Measurements from ENCODE around the gene TTC21B. TPM values are rescaled to one million over a fixed set of nuclear protein-coding genes. Genes with fewer than 3 reads are reported as not detected.

Gene TTC21B
- polyA plus RNA-seq, 3 donors, result 3.1 to 6.7 (median 3.8) TPM

- TF ChIP-seq CTCF (IDR thresholded peaks at IDR 0.05), result no peak
- Mint-ChIP-seq H3K4me1 (peaks cover 11% of the 10 kb centered on the region), H3K9me3 (no peaks in the 10 kb centered on the region), H3K4me3 (no peak overlapping the region), H3K27me3 (ENCODE audit: low read depth in 3 of 3) (no peaks in the 10 kb centered on the region), H3K27ac (peak overlapping the region in 1 of 7 donors; percentile 11), H3K36me3 (peaks cover 16 to 19% of the 10 kb centered on the region in 2 donors)
- H3K36me3 ChIP-seq (replicated peaks in 1 of 2; ENCODE audit: control insufficient read depth in 1 of 2, insufficient read depth in 2 of 2, low read length in 2 of 2), result peaks cover 4 to 29% of the 10 kb centered on the region in 2 donors
- H3K9ac ChIP-seq (ENCODE audit: insufficient read depth, low read length, poor library complexity, severe bottlenecking), result no peak overlapping the region
- H3K27me3 ChIP-seq (ENCODE audit: control insufficient read depth in 2 of 2, insufficient read depth in 2 of 2, low read length in 2 of 2), result no peaks in the 10 kb centered on the region
- H2AFZ ChIP-seq (ENCODE audit: insufficient read depth, low read depth, low read length, poor library complexity, severe bottlenecking), result no peak overlapping the region
- no peak overlapping the region for H3K4me2 ChIP-seq (replicated peaks; ENCODE audit: extremely low read depth, low read length, poor library complexity, severe bottlenecking)
- DNase-seq, result no peak
- no peak overlapping the region for H3K4me3 ChIP-seq (replicated peaks in 1 of 3; ENCODE audit: low read depth in 2 of 3, low read length in 3 of 3)
- no peaks in the 10 kb centered on the region for H4K20me1 ChIP-seq (ENCODE audit: insufficient read depth, low read length)
- 100% methylated on average over 1 of the region's 3 CpGs for WGBS (ENCODE audit: insufficient coverage)
- peaks cover 20 to 28% of the 10 kb centered on the region in 2 donors for H3K4me1 ChIP-seq (ENCODE audit: control insufficient read depth in 1 of 2, insufficient read depth in 2 of 2, low read length in 2 of 2)
- H3K79me2 ChIP-seq (ENCODE audit: insufficient read depth, low read length), result peaks cover 26% of the 10 kb centered on the region
- no peak overlapping the region for H3K27ac ChIP-seq (ENCODE audit: low read depth in 1 of 2, low read length in 2 of 2)
- H3K9me3 ChIP-seq (replicated peaks in 1 of 2; ENCODE audit: control insufficient read depth in 1 of 2, insufficient read depth in 1 of 2, low read length in 2 of 2), result no peaks in the 10 kb centered on the region
- intact Hi-C loops (cut with micrococcal nuclease), result loop anchor here in 1 of 2 donors (10.0 kb wide), 1 partner anchor 154 kb away; no protein-coding TSS in a partner anchor
Observed at GRCh38 chr2:165950438-165950837, 3.1 kb downstream of the TTC21B start.

- H3K4me3 ChIP-seq (replicated peaks in 1 of 3; ENCODE audit: low read depth in 2 of 3, low read length in 3 of 3), result no peak overlapping the region
- H3K4me2 ChIP-seq (replicated peaks; ENCODE audit: extremely low read depth, low read length, poor library complexity, severe bottlenecking), result no peak overlapping the region
- H3K9ac ChIP-seq (ENCODE audit: insufficient read depth, low read length, poor library complexity, severe bottlenecking), result no peak overlapping the region
- no peaks in the 10 kb centered on the region for H4K20me1 ChIP-seq (ENCODE audit: insufficient read depth, low read length)
- H3K27ac ChIP-seq (ENCODE audit: low read depth in 1 of 2, low read length in 2 of 2), result no peak overlapping the region
- H3K36me3 Mint-ChIP-seq, result peaks cover 58 to 63% of the 10 kb centered on the region in 2 donors
- H3K4me1 ChIP-seq (ENCODE audit: control insufficient read depth in 1 of 2, insufficient read depth in 2 of 2, low read length in 2 of 2), result no peaks in the 10 kb centered on the region
- no peaks in the 10 kb centered on the region for H3K27me3 Mint-ChIP-seq (ENCODE audit: low read depth in 3 of 3)
- intact Hi-C loops (cut with micrococcal nuclease), result no loop called here
- H3K79me2 ChIP-seq (ENCODE audit: insufficient read depth, low read length), result no peaks in the 10 kb centered on the region
- DNase-seq, result no peak
- H3K4me1 Mint-ChIP-seq, result no peaks in the 10 kb centered on the region
- no peaks in the 10 kb centered on the region for H3K9me3 ChIP-seq (replicated peaks in 1 of 2; ENCODE audit: control insufficient read depth in 1 of 2, insufficient read depth in 1 of 2, low read length in 2 of 2)
- peaks cover 57 to 72% of the 10 kb centered on the region in 2 donors for H3K36me3 ChIP-seq (replicated peaks in 1 of 2; ENCODE audit: control insufficient read depth in 1 of 2, insufficient read depth in 2 of 2, low read length in 2 of 2)
- H3K4me3 Mint-ChIP-seq, result no peak overlapping the region
- no peak for TF ChIP-seq CTCF (IDR thresholded peaks at IDR 0.05)
- no peak overlapping the region for H2AFZ ChIP-seq (ENCODE audit: insufficient read depth, low read depth, low read length, poor library complexity, severe bottlenecking)
- no peaks in the 10 kb centered on the region for H3K9me3 Mint-ChIP-seq
- H3K27ac Mint-ChIP-seq, result no peak overlapping the region
- no CpG with 5 or more reads among the region's 1 CpG for WGBS (ENCODE audit: insufficient coverage)
- H3K27me3 ChIP-seq (ENCODE audit: control insufficient read depth in 2 of 2, insufficient read depth in 2 of 2, low read length in 2 of 2), result no peaks in the 10 kb centered on the region
Observed at GRCh38 chr2:165941827-165942226, 11.7 kb downstream of the TTC21B start.
